GM19455 (cell line): Measurements from ENCODE around the gene MTMR2.

Source experiments
- ATAC-seq: cut with Tn5 transposase; IDR thresholded peaks from one replicate; pipeline ENCODE4 v1.9.1; 2021; ENCODE audit not compliant: unreplicated experiment

The MTMR2 gene

DNA sequence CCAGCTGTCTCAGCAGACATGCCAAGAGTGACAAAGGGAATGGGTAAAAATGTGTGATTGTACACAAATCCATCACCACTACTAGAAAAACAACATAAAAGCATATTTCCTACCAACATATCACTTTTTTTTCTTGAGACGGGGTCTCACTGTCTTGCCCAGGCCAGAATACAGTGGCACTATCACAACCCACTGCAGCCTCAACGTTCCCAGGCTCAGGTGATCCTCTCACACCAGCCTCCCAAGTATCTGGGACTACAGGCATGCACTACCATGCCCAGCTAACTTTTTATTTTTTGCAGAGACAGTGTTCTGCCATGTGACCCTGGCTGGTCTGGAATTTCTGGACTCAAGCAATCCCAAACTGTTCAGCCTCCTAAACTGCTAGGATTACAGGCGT is 5.2 kb downstream of the MTMR2 start:
- ATAC-seq: no peak

DNA sequence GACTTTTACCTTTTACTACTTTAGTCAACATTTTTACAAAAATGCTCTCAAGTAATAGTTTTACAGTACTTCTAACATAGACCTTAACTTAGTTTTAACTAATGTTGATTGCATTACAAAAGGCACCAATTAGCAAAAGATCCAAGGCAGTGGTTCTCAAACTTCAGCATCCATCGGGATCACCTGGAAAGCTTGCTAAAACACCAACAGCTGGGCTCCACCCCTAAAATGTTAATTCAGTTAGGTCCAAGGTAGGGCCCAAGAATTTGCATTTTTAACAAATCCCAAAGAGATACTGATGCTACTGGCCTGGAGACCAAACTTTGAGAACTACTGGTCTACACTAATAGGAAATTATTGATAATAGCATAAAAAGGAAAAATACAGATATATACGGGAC is 5.9 kb downstream of the MTMR2 start:
- no peak for ATAC-seq

DNA sequence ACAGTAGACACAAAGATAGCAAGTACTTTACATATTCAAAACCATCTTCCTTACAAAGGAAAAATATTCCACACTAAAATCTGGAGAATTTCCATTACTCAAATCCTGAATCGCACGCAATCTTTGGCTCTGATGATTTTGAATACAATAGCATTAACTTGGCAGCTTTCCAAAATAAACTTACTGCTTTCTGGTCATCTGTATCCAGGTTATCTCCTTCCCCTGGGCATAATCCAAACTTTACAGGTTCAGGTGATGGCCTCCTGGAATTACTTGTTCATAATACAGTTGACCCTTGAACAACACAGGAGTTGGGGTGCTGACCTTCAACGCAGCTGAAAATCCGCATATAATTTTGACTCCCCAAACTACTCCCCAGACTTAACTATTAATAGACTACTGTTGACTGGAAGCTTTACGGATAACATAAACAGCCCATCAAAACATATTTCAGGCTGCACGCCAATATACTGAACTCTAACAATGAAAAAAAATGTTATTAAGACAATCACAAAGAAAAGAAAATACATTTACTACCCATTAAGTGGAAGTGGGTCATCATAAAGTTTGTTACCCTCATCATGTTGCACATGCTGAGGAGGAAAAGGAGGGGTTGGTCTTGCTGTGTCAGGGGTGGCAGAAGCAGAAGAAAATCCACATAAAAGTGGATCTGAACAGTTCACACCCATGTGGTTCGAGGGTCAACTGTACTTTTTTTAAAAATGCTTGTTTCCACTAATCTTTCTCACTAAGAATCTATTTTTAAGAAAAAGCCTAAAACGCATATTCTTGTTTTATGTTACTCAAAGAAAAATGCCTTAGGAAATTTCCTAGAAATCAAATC is 6.5 kb downstream of the MTMR2 start:
- ATAC-seq: no peak

DNA sequence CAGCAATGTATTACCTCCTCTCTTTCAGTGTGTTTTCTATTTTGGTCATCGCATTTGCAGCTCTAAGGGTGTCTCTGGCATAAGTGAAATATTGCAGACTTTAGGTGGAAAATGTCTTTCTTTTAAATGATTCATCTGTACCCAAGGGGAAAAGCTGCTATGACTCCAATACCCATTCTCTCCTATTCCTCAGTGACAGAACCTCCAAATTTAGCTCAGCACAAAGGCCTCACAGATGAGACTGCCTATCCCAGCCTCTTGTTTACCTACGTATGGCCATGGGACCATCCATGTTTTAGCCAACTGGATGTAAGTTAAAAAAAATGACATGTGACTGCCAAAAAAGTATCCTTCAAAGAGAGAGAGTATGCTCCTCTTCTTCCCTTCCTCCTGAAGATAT is 7.9 kb downstream of the MTMR2 start:
- ATAC-seq: no peak

DNA sequence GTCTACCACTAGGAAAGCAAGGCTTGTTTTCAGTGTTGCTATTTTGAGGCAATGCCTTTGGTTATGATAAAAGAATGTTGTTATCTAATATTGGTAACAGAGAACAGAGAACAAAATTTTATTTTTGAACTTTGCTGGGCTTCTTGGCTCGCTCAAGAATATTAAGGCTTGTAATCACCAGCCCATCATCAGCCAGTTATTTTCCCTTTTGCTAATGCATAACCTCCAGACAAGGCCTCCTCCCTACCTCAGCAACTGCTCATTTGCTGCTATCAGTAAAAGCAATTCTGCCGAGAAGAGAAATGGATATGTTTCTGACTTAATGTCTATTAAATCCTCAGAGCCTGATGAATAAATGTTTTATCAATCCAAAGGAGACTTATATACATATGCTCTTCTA is 8.9 kb downstream of the MTMR2 start:
- no peak for ATAC-seq

DNA sequence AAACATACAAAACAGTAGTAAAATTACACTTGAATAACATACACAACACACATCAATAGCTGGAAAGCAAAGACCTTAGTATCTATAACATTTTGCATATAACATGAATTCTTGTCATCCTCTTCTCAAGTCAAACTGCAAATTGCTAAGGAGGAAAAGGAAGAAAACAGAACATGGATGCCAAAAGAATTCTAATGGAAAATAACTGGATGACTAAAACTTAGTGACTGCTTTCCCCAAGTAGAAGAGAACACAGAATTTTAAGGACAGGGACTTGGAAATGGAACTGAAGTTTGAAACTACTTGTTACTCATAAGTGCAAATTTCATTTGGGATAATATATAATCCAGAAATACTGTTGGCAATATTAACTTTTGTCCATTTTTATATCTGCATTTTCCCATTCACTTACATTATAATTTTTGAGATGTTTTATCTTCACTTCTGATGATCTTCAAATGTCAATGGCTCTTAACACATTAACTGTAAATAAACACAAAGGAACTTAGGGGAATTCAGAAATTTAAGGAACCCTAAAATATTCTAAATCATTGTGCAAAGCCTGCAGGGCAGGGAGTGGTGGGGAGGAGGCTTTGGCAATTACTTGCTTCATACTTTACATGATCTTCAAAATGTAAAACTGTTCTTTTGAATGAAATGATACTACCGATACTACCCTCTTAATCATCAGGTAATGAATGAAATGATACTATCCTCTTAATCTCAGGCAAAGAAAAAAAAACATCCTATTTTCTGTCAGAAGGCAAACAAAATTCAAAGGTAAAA is 9.9 kb downstream of the MTMR2 start:
- no peak for ATAC-seq

DNA sequence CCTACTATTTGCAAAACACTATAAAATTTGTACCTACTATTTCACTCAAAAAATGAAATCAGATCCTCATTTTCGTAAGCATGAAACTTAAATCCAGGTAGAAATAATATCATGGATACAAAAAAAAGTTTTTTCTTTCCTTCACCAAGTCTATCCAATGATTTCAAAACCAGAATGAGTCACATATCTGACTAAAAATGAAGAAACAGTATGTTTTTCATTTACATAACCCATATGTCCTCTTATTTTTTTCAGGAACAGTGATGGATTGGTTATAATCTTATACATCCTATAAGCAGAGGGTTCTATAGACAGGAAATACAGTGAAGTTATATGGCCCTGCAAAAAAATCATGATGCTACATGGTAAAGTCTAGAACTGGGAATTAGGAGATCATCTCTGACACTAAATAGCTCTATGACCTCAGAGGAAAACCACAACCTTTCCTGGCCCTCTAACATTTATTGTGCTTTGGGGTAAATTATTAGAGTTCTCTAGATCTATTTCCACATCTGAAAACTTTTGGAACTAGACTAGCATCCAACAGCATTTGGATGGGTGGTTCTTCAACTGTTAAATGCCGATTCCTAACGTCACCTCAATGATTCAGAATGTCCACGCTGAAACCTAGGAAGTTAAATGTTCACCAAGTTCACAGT is 10.9 kb downstream of the MTMR2 start:
- no peak for ATAC-seq

DNA sequence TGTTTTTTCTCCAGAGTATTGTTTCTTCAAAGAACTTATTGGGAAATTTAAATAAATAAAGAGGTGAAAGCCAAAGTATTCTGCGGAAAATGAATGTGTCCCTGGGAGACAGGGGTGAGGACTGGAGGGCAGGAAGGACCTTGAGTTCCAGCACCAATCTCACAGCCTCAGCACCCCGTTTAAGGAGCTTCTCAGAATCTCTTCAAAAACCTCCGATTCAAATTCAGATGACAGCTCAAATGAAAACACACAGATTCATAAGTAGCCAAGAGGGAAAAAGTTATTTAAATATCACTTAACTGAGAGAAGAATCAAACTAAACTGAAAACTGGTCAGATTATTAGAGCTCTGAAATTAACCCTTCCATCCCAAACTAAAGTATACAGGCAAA is 12.5 kb downstream of the MTMR2 start:
- no peak for ATAC-seq

DNA sequence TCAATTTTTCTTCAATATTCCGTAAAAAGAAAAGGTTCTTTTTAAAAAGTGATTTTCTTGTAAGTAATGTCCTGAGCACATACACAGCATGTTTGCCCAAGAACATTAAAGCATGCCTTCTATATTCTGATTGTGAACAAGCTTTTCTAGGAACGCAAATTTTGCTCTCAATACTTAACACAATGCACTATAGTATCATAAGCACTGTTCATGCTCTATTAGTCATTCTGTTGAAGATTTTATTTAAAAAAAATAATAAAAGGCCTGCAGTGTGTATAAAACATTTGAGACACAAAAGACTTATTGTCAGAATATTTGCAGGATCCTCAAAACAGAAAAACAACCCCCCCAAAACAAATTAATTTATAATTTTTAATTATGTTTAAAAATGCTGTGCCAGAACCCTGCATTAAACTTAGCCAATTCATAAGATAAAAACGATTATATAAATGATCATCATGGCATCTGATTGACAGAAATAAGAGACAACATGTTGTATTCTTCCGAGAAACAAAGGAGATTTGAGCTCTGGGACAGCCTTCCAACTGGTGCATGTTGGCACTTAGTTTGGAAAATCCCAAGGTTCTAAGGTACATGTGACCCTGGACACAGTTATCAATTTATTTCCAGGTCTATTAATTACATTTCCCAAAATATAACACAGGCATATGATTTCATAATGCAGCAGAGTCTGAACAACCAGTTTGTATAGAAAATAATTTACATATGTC is 13.1 kb downstream of the MTMR2 start:
- ATAC-seq: no peak

DNA sequence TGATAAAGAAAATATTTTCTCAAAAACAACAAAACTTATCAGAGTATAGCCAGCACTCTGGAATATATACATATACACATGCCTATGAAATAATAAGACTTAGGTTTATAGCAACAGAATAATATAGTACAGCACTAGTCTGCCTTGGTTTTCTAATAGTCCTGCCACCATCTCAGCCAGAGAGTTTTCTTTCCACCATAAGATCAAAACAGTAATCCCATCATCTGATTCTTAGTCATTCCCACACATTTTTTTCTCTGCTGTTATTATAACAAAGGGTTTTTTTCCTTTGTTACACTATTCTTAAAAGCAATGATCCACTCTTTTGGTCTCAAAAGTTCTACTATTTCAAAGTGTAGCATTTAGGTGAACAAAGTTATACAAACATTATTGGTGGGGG is 15.1 kb downstream of the MTMR2 start:
- ATAC-seq: no peak

DNA sequence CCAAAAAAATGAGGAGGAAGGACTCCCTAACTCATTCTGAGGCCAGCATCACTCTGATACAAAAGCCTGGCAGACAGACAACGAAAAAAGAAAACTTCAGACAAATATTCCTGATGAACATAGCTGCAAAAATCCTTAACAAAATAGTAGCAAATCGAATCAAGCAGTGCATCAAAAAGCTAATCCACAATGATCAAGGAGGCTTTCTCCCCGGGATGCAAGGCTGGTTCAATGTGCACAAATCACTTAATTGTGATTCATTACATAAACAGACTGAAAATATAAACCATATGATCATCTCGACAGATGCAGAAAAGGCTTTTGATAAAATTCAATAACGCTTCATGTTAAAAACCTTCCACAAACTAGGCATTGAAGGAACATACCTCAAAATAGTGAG is 16.4 kb downstream of the MTMR2 start:
- ATAC-seq: no peak

DNA sequence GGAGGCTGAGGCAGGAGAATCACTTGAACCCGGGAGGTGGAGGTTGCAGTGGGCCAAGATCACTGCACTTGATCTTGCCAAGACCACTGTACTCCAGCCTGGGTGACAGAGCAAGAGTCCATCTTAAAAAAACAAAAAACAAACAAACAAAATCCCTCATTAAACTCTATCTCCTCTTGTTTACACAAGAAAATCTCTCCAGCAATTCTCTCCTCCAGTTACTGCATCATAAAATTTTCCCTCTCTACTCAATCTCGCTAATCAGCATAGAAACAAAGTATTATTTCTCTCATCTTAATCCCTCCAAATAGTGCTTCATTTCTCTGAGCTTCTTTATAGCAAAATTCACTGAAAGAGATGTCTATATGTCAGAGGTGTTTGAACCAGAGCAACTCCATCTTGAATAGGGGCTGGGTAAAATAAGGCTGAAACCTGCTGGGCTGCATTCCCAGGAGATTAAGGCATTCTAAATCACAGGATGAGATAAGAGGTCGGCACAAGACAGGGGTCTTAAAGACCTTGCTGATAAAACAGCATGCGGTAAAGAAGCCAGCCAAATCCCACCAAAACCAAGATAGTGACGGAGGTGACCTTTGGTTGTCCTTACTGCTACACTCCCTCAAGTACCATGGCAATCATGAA is 19.8 kb downstream of the MTMR2 start:
- no peak for ATAC-seq

DNA sequence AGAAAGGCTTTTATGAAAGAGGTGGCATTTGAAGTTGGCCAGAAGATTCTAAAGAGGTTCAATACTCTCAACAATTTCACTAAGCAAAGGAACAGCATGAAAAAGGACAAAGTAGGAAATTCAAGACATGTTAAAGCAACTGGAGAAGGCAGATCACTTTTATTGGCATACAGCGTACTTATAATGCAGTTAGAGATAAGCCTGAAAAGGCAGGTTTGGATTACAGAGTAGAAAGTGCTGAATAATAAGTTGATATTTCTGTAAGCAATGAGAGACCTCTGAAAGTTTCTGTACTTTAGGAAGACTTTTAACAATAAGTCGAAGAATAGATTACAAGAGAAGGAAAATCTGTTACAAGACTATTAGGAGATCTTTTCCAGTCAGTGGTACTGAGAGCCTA is 25.1 kb downstream of the MTMR2 start:
- ATAC-seq: no peak

DNA sequence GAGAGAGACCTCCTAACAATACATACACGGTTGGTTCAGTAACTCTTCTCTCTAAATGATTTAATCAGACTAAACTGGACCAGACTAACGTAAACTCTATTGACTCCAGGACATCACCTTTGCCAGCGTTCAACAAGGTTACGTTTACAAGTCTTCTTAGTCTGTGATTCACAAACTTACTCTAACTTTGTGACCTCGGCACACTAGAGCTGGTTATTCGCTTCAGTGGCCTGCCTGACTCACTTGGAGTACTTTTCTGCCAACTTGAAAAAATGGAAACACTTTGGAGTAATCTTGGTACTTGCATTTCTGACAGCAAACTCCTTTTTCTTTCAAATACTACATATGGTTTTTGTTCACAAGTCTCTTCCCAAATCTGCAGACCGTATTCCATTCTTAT is 26.2 kb downstream of the MTMR2 start:
- ATAC-seq: no peak

DNA sequence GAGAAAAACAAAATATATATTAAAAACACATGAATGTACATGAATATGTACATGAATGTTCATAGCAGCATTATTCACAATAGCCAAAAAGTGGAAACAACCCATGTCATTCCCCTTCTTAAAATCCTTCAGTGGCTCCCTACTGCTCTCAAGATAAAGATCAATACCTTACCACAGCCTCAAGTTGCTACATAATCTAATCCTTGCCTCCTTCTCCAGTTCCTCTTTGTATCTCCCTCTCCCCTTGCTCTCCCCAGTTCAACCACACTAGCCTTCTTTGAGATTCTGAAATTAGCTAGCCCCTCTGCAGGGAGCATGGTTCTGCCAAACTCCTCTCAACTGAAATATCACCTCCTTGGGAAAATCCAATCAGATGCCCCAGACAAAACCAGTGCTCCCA is 28.1 kb downstream of the MTMR2 start:
- no peak for ATAC-seq

DNA sequence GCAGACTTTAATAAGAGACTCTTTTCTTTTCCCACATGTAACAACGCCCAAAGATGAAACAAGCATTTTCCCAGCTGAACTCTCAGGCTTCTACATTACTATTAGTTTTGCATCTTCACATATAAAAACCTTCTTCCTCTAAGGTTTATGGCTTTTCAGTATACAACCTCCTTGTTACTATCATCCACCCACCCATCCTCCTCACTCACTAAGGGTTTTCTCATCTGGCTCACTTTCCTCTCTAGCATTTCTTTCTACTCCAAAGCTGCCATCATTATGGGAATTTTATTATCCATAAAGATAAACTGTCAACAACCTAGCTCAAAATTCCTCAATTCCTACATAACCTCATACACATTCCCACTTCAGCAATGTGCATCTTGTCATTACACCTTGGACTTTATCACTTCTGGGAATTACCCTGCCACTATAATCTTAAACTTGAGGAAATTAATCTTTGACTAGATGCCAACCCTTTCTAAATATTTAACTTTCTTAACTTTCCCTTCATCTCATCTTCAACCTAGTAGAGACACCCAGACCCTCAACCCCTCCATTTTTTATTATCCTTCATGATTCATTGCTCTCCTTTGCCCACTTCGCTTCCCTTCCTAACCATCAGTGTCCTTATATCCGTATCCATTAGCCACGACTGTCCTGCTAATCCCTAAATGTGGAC is 30.9 kb downstream of the MTMR2 start:
- no peak for ATAC-seq

DNA sequence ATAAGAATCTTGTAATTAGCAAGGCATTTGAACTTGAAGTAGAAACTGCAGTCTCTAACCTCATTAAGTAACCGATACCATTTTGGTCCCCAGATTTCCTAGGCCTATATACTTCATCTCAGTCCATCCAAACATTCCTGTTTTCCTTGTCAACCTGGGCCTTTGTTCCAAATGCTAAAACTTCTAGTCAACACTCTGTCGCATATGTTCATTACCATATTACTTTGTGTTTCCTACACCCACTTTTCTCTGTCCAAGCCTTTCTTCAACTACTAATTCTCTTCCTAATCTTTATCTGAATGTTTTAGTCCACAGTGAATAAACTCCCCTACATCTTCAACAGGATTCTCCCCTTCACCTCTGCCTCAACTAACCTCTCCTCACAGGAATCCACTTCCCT is 31.4 kb downstream of the MTMR2 start:
- ATAC-seq: no peak

DNA sequence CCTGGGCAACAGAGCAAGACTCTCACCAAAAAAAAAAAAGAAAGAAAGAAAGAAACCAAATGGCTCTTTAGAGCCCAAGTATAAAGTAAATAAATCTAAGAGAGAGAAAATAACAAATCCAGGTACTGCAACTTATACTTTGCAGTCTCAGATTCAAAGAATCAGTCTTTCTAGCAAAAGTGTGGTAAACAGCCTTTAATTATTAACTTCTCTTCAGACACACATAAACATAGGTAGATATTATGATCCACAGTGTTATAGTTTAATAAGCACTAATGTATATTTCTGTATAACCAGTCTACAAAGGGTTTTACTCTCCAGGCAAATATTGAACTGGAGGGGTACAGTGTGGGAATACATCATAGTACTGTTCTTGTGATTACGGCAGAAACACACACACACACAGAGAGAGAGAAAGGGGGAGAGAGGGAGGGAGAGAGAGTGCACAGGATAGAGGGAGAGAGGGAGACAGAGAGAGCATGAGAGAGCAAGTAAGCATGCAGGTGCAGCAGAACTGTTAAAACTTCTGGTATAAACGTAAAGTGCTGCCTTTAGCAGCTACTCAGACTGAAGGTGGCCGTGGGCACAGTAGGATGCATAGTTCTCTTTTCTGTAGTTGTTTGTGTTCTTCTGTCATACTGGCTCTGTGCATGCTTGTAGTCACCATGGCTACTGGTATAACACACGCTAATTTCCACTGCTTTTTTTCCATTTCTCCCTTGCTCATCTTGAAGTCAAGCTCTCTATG is 32.3 kb downstream of the MTMR2 start:
- ATAC-seq: no peak

DNA sequence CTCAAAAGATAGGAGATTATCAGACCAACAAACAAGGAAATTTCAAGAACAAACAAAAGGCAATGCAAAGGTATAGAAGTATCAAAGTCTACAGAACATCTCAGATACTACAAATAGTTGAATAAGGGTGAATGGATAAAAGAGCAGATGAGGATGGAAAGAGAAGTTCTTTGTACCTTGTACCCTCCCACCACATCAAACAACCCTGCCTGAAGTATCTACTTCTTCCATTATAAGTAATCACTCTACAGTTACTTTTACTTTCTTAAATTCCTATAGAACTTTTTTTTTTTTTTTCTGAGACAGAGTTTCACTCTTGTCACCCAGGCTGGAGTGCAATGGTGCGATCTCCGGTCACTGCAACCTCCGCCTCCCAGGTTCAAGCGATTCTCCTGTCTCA is 35.1 kb downstream of the MTMR2 start:
- no peak for ATAC-seq

DNA sequence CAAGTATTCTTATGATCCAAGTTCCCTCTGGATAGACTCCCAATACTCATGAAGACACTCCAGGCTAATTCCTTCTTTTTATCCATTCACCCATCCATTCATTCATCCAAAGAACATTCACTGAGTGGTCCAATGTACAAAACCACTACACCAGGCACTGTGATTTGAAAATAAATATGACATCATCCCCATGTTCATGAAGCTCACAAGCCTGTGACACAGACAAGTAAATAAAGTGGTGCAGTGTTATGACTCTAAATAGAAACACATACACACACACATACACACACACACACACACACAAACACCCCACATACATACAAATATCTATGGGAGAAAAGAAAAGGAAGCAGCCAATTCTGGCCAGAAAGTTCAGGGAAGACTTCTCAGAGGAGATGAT is 35.5 kb downstream of the MTMR2 start:
- ATAC-seq: no peak
